GM12865 (cell line): ENCODE measurements around the gene FRMD4A.
A peak's percentile ranks its signal among the peaks of the same experiment; 100 is the strongest.

Experiments
- DNase-seq: peaks from one replicate; pipeline ENCODE4 v3.0.0; 2010; ENCODE audit warnings: low read depth
- H3K4me3 ChIP-seq: 2 replicates; pipeline ENCODE4 v1.5.1; 2011; ENCODE audit warnings: mild to moderate bottlenecking, low read depth, low read length, control low read depth
- CTCF ChIP-seq: IDR thresholded peaks from 2 replicates; pipeline ENCODE4 v1.5.1; 2011; ENCODE audit warnings: low read length, control low read depth, low read depth, inconsistent platforms; ENCODE audit not compliant: insufficient read depth; ENCODE audit errors: missing control alignments

The FRMD4A gene

GRCh38 chr10:13892871-13893270 is 437.9 kb downstream of the FRMD4A start:
- no peak overlapping the region for H3K4me3 ChIP-seq
- TF ChIP-seq CTCF, result no peak
- DNase-seq, result no peak

DNA sequence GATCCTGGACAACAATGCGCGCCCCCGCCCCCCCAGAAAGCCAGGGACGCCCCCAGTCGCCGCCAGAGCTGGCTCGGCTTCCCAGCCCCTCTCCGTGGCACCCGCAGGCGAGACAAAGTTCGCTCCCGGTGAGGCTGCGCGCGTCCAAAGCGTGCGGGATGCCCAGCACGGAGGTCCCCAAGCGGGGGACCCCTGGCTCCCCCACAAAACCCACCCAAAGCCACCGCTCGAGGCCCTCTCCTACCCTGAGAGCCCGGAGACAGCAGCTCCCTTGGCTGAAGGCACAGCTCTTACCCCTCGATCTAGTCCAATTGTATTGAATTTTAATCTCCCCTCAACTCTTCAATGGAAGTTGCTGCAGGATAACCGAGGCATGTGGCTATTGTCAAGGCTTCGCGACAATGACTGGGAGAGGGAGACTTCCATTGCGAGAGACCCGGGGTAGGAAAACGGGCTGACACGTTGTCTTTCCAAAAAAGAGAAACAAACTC is 438.7 kb downstream of the FRMD4A start:
- H3K4me3 ChIP-seq, result peak overlapping the region; percentile 59
- no peak for TF ChIP-seq CTCF
- no peak for DNase-seq

GRCh38 chr10:13891128-13892000 is 439.4 kb downstream of the FRMD4A start:
- peak overlapping the region; percentile 59 for H3K4me3 ChIP-seq
- no peak for TF ChIP-seq CTCF
- DNase-seq, result peak; percentile 29

DNA sequence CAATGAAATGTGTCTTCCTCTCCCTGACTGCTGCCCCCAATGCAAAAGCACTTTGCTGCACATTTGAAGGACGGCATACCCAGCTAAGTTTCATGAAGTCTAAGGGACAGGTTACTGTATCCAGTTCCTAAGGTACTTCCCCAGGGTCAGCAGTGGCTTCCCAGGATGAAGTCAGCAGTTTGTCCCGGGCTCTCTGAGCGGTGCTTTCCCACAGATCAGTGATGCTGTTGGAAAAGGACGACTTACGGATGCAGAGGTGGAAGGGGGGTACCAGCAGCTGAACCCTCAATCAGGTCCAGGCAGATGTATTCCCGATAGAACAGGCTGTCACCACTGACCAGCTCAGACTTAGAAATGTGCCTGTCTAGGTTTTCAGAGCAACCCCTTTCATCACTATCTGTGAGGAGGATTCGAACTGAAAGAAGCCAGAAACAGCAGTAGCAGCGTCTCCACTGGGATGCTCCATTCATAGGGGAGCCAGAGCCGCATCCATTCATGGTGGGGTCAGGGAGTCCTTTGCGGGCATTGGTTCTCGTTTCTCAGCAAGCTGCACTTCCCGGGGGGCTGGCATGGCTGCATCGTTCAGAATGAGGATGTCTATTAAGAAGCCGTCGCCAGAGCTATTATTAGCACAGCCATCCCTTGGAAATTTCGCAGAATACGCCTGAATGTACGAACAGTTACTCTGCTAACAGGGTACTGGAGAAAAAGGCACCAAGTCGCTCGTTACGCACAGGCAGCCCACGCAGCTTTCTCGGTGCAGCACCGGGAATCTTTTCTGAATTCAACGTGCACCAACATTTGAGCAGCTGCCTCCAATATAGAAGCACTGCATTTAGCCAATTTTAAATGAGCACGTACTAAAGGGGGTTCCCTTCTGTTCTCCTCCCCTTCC is 440.2 kb downstream of the FRMD4A start:
- no peak for DNase-seq
- peak overlapping the region; percentile 50 for H3K4me3 ChIP-seq
- no peak for TF ChIP-seq CTCF

DNA sequence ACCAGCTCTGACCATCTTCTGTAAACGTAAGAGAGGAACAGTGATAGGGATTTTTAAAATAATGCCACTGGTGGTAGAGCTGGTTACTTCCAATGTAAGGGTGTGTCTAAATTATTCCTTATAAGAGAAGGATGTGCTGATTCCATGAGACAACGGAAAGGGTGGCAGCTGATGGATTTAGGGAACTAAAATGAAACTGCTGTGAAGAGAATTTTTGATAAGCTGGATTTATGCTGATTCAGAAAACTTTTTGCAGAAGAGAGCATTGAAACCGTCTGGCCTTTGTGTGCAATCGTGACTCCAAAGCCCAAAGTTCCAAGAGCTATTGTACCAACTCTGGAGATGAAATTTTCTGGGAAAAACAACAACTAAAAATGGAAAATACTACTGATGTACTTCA is 443.0 kb downstream of the FRMD4A start:
- DNase-seq, result no peak
- TF ChIP-seq CTCF, result no peak
- H3K4me3 ChIP-seq, result no peak overlapping the region

- H3K4me3 ChIP-seq, result no peak overlapping the region
- TF ChIP-seq CTCF, result no peak
- no peak for DNase-seq
Observed at GRCh38 chr10:13885238-13885990, 445.3 kb downstream of the FRMD4A start.
